GM21786 (cell line): ENCODE results near the gene ALCAM.
"Not testable (repeated sequence)": the region's sequence is repeated elsewhere in the genome, so short reads cannot be mapped to it uniquely, and the experiment has no call there.

Experiments used
- ATAC-seq: cut with Tn5 transposase; IDR thresholded peaks from one replicate; pipeline ENCODE4 v1.9.1; 2021; ENCODE audit not compliant: unreplicated experiment

ALCAM gene

GRCh38 chr3:105387122-105387751, 20.5 kb downstream of the ALCAM start:
- ATAC-seq = no peak

GRCh38 chr3:105388176-105388575, 21.5 kb downstream of the ALCAM start:
- no peak for ATAC-seq

GRCh38 chr3:105389759-105390158, 23.1 kb downstream of the ALCAM start:
- not testable (repeated sequence) for ATAC-seq

GRCh38 chr3:105392598-105392997, 25.9 kb downstream of the ALCAM start:
- ATAC-seq = not testable (repeated sequence)

- no peak for ATAC-seq
These were observed 27.5 kb downstream of the ALCAM start for GRCh38 chr3:105394177-105394576.

GRCh38 chr3:105397974-105398373, 31.3 kb downstream of the ALCAM start:
- ATAC-seq = no peak

GRCh38 chr3:105398437-105398836, 31.7 kb downstream of the ALCAM start:
- no peak for ATAC-seq

- no peak for ATAC-seq
These were observed 32.4 kb downstream of the ALCAM start for GRCh38 chr3:105399062-105399461.

GRCh38 chr3:105399611-105400010, 32.9 kb downstream of the ALCAM start:
- ATAC-seq = no peak

GRCh38 chr3:105401254-105401653, 34.5 kb downstream of the ALCAM start:
- no peak for ATAC-seq

GRCh38 chr3:105401691-105402149, 35.0 kb downstream of the ALCAM start:
- no peak for ATAC-seq

- ATAC-seq = no peak
These were observed 35.6 kb downstream of the ALCAM start for GRCh38 chr3:105402287-105402801.

- not testable (repeated sequence) for ATAC-seq
These were observed 36.3 kb downstream of the ALCAM start for GRCh38 chr3:105403034-105403433.

- no peak for ATAC-seq
These were observed 39.6 kb downstream of the ALCAM start for GRCh38 chr3:105406268-105406667.

GRCh38 chr3:105409364-105409763, 42.7 kb downstream of the ALCAM start:
- ATAC-seq = no peak

- ATAC-seq = no peak
These were observed 46.7 kb downstream of the ALCAM start for GRCh38 chr3:105413343-105413887.

GRCh38 chr3:105414841-105415240, 48.1 kb downstream of the ALCAM start:
- no peak for ATAC-seq

- no peak for ATAC-seq
These were observed 49.2 kb downstream of the ALCAM start for GRCh38 chr3:105415951-105416350.

- no peak for ATAC-seq
These were observed 51.0 kb downstream of the ALCAM start for GRCh38 chr3:105417525-105418289.

GRCh38 chr3:105422645-105423044, 55.9 kb downstream of the ALCAM start:
- no peak for ATAC-seq

GRCh38 chr3:105423397-105423796, 56.7 kb downstream of the ALCAM start:
- ATAC-seq = no peak
